Testis (tissue), 3 donors: ENCODE measurements around the gene GRM4. TPM values are rescaled to one million over a fixed set of nuclear protein-coding genes. Genes with fewer than 3 reads are reported as not detected.

Experiments used
- DNase-seq: peaks from one replicate; pipeline ENCODE4 v3.0.0-alpha.2; 2019
- H3K27ac ChIP-seq, 2 donors: fragments of 200-600 bp; sonication (generic); one replicate each; pipeline ENCODE4 v1.5.1; 2019
- H3K27me3 ChIP-seq: fragments of 200-600 bp; sonication (generic); one replicate; pipeline ENCODE4 v1.5.1; 2019
- H3K36me3 ChIP-seq: fragments of 200-600 bp; sonication (generic); one replicate; pipeline ENCODE4 v1.5.1; 2017; ENCODE audit warnings: low read depth; ENCODE audit errors: missing control alignments
- H3K4me1 ChIP-seq: fragments of 200-600 bp; sonication (generic); one replicate; pipeline ENCODE4 v1.5.1; 2019
- H3K4me3 ChIP-seq, 2 donors: fragments of 200-600 bp; sonication (generic); one replicate each; pipeline ENCODE4 v1.5.1; 2017 to 2019
- H3K9me3 ChIP-seq: fragments of 200-600 bp; sonication (generic); one replicate; pipeline ENCODE4 v1.5.1; 2017
- CTCF ChIP-seq, 3 experiments: fragments of 450-650 bp in 2 of 3; fragments of 200-600 bp in 1 of 3; sonication (generic) in 1 of 3; IDR thresholded peaks; one replicate each; pipeline ENCODE4 v1.5.1; 2016 to 2019; ENCODE audit warnings: antibody characterized with exemption in 3 of 3, mild to moderate bottlenecking in 2 of 3, moderate library complexity in 1 of 3
- POLR2A ChIP-seq: fragments of 450-650 bp; IDR thresholded peaks from one replicate; pipeline ENCODE4 v1.6.1; 2017; ENCODE audit warnings: antibody characterized with exemption, mild to moderate bottlenecking, moderate library complexity
- WGBS, 2 donors: methylation state at CpG; one replicate each; pipeline ENCODE4 v1.1.5; 2018; 5-methylcytosine and 5-hydroxymethylcytosine counted together
- intact Hi-C: fragments of 100-400 bp; cut with DNase I; formaldehyde crosslinking; loops from one replicate; pipeline ENCODE4 v1.15.1; 2023; ENCODE audit warnings: low total_unique reads
- polyA plus RNA-seq: library from polyadenylated mRNA; stranded (reverse); fragments of 350-450 nt; fragmentation: Illumina TruSeq; extraction: RNeasy Lipid Tissue Mini Kit (QIAGEN cat#74804); gene quantifications from one replicate; pipeline ENCODE4 v1.2.3, GENCODE V29; 2014; ENCODE audit warnings: low read depth, low replicate concordance; ENCODE audit not compliant: insufficient read depth
- total RNA-seq, 2 donors: library from RNA; depleted of rRNA; stranded (reverse); fragments of >200 nt; gene quantifications; one replicate each; pipeline ENCODE4 v1.2.3, GENCODE V29; 2016

The GRM4 gene
- total and polyA plus RNA-seq, 3 donors from 2014 or later = 1.6 to 3.5 (median 3.5) TPM

DNA sequence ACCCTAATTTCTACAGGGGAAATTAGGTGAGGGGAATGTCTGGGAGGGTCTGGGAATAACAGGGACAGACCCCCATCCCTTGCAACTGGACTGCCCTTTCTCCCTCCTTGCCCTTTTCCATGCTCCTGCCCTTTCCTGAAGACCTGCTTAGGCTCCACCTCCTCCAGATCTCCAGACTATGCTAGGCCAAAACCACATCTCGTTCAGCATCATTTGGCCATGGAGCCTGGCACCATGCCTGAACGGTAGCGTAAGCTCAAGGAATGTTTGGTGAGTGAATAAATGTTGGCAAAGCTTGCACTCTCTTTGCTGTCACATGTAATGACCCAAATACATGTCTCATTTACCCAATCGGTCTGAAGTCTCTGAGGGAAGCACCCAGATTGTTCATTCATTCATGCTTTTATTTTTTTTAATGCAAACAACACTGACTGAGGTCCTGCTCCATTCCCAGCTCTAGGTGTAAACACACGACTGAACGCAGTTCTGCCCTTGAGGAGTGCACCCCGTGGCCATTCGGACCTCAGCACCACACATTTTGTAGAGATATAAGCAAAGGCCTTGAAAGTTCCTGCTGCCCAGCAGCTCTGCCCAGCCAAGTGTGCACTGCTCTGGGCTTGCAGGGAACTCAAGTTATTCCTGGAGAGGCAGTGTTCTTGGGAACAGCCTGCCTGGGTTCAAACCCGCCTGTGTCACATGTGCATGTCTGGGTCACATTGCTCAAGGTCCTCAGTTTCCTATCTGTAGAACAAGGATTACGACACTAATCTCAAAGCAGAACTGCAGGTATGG is 1.1 kb upstream of the GRM4 start:
- Histone ChIP-seq H3K27me3 (no peaks in the 10 kb centered on the region), H3K27ac (no peak overlapping the region), H3K4me3 (no peak overlapping the region), H3K4me1 (peaks cover 25% of the 10 kb centered on the region), H3K9me3 (no peaks in the 10 kb centered on the region), H3K36me3 (no peaks in the 10 kb centered on the region)
- 78 to 80% methylated on average over 10 of the region's 10 CpGs for WGBS, 2 donors
- no peak for TF ChIP-seq POLR2A
- intact Hi-C loops = no loop called here
- no peak for DNase-seq

GRCh38 chr6:34145161-34146020 is 496 bp downstream of the GRM4 start:
- H3K4me3 ChIP-seq = peak overlapping the region; percentile 31 to 52
- H3K27ac ChIP-seq = no peak overlapping the region
- intact Hi-C loops = no loop called here
- 1% methylated on average over 61 to 75 of the region's 100 CpGs for WGBS, 2 donors
- DNase-seq = no peak
- no peak for TF ChIP-seq CTCF (IDR thresholded peaks at IDR 0.05)
- TF ChIP-seq POLR2A = no peak
- H3K4me1 ChIP-seq = peaks cover 25% of the 10 kb centered on the region
- no peaks in the 10 kb centered on the region for H3K36me3 ChIP-seq
- no peaks in the 10 kb centered on the region for H3K9me3 ChIP-seq
- H3K27me3 ChIP-seq = no peaks in the 10 kb centered on the region

- no peaks in the 10 kb centered on the region for H3K27me3 ChIP-seq
- 0 to 1% methylated on average over 2 to 29 of the region's 58 CpGs for WGBS, 2 donors
- intact Hi-C loops = no loop called here
- peaks cover 25% of the 10 kb centered on the region for H3K4me1 ChIP-seq
- no peak for DNase-seq
- no peak overlapping the region for H3K27ac ChIP-seq
- TF ChIP-seq CTCF (IDR thresholded peaks at IDR 0.05) (no peak), POLR2A (no peak)
- no peaks in the 10 kb centered on the region for H3K9me3 ChIP-seq
- peak overlapping the region; percentile 31 to 52 for H3K4me3 ChIP-seq
- H3K36me3 ChIP-seq = no peaks in the 10 kb centered on the region
Measured at GRCh38 chr6:34144581-34145160, 1.2 kb downstream of the GRM4 start.

GRCh38 chr6:34143884-34144580 is 1.9 kb downstream of the GRM4 start:
- intact Hi-C loops = no loop called here
- Histone ChIP-seq H3K9me3 (no peaks in the 10 kb centered on the region), H3K4me3 (peak overlapping the region; percentile 31 to 52), H3K4me1 (peaks cover 25% of the 10 kb centered on the region), H3K36me3 (no peaks in the 10 kb centered on the region), H3K27ac (no peak overlapping the region), H3K27me3 (no peaks in the 10 kb centered on the region)
- DNase-seq = peak; percentile 34
- no peak for TF ChIP-seq POLR2A
- TF ChIP-seq CTCF (IDR thresholded peaks at IDR 0.05) = no peak
- WGBS, 2 donors = 2% methylated on average over 63 of the region's 63 CpGs; no CpG with 5 or more reads in 1 of the 2 donors
